NCI-H1694 treated with DMSO at 0.1 percent for 48 hours (cell line): Measurements from ENCODE around the gene DZIP3.

Experiments
- DNase-seq: peaks from one replicate; lab custom pipeline; 2025; lab: John Stamatoyannopoulos, UW

DZIP3 gene, protein sequence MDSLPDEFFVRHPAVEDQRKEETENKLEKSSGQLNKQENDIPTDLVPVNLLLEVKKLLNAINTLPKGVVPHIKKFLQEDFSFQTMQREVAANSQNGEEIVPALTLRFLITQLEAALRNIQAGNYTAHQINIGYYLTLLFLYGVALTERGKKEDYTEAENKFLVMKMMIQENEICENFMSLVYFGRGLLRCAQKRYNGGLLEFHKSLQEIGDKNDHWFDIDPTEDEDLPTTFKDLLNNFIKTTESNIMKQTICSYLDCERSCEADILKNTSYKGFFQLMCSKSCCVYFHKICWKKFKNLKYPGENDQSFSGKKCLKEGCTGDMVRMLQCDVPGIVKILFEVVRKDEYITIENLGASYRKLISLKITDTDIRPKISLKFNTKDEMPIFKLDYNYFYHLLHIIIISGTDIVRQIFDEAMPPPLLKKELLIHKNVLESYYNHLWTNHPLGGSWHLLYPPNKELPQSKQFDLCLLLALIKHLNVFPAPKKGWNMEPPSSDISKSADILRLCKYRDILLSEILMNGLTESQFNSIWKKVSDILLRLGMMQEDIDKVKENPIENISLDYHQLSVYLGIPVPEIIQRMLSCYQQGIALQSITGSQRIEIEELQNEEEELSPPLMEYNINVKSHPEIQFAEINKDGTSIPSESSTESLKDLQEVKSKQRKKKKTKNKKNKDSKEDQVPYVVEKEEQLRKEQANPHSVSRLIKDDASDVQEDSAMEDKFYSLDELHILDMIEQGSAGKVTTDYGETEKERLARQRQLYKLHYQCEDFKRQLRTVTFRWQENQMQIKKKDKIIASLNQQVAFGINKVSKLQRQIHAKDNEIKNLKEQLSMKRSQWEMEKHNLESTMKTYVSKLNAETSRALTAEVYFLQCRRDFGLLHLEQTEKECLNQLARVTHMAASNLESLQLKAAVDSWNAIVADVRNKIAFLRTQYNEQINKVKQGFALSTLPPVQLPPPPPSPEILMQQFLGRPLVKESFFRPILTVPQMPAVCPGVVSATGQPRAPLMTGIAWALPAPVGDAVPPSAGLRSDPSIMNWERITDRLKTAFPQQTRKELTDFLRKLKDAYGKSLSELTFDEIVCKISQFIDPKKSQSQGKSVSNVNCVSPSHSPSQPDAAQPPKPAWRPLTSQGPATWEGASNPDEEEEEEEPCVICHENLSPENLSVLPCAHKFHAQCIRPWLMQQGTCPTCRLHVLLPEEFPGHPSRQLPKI

DNA sequence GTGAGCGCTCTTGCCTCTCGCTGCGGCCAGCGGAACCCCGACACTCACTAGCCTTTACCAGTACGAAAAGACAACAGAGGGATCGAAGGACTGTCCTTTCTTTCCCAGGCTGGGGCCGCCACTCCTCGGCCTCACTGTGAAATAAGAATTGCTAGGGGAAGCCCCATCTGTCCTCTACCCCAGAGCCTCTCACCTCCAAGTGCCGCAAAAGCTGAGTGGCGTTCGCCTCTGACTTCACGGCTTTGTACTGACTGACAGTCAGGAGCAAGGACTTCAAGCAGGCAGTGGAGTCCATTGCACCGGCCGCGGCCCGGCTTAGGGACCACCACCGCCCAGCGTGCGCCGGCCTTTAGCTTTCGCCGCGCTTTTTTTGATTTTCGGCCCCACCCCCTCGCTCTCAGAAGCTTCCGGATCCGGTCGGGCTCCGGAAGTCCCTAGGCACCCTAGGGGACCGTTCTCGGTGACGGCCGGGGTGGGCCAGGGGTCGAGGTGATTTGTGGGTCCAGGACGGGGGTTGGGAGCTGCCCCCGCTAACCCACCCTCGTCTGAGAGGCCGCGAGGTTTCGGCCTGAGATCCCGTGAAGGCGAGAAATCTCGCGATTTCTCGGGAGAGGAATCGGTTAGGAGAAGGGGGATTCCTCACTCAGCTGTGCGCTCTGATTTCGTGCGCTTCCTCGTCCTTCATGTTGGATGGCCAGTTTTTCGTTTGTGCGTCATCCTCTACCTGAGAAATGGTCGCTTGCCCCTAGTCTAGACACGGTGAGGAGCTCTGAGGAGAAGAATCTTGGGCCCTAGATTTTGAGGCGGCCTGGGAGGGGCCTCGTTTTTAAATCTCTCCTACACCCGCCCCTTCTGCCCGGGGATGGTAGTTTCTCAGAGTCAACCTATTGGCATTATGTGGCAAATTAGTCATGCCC is at the start of gene DZIP3, which contains the start of gene CIP2A:
Gene DZIP3 (plus strand): TSS at position 642 of the 917 bp plus-strand sequence. CDS start 15,685 bp downstream, outside the sequence.
Gene CIP2A (minus strand): TSS at position 358 of the 917 bp plus-strand sequence. CDS start 63 bp downstream, at position 295.
- peak; percentile 87 for DNase-seq

DNA sequence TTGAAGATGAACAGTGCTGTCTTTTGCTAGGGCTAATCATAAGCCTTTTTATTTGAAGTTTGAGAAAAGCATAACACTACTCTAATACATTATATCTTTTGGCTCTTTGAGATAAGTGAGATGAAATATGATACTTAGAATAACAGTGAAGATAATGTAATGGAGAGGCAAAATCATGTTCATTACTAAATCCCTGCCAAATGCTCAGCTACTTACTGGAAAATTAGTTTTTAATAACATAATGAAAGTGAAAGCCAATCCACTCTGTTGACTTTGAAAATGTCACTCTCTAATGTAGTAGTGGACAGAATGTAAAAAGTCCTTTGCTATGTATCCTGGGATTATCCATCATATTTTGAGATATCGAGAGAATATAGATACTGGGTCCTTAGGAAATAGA is 43.3 kb upstream of the DZIP3 start:
- DNase-seq: no peak

DNA sequence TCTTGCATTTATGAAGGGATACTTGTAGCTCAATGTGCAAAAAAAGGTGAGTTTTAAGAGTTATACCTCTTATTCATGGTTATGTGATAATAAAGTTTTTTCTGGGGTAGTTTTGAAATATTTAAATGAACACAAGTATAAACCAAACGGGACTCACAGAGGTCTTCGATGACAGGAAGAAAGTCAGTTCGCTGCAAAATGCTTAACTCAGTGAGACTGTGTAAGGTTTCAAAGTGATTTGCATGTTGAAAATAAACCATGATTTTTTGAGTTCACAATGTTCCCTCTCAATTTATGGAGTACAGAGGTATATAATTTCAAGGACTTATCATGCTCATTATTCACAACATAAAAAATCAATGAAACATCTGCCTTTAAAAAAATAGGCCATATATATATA is 42.8 kb upstream of the DZIP3 start:
- no peak for DNase-seq

DNA sequence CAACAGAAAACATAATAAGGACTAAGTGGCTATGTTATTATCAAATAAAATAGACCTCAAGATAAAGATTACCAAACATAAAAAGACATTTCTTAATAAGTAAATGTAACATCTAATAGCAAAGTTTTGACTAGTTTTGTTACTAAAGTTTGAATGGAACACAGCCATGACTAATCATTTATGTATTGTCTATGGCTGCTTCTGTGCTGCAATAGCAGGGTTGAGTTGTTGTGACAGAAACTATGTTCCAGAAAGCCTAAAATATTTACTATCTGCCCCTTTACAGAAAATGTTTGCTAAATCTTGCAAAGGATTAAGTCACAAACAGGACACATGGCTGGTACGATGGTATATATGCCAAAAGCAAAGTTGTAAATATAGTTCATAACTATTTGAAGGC is 41.2 kb upstream of the DZIP3 start:
- DNase-seq: no peak

DNA sequence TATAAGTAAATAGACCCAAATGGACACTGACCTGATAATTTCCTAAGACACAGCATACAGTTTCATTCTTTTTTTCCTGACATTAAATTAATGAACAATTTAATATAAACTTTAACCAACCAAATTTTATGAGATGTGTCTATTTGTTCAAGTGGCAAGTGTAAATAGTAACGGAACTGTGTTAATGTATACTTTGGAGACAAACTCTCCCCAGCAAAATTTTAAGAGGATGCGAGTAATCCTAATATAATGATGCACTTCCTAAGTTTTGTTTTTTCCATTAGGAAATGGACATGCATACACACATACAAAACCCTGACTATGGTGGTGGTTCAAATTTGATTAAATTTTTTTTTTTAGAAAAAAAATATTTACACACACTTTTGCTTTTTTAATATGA is 40.6 kb upstream of the DZIP3 start:
- DNase-seq: no peak

DNA sequence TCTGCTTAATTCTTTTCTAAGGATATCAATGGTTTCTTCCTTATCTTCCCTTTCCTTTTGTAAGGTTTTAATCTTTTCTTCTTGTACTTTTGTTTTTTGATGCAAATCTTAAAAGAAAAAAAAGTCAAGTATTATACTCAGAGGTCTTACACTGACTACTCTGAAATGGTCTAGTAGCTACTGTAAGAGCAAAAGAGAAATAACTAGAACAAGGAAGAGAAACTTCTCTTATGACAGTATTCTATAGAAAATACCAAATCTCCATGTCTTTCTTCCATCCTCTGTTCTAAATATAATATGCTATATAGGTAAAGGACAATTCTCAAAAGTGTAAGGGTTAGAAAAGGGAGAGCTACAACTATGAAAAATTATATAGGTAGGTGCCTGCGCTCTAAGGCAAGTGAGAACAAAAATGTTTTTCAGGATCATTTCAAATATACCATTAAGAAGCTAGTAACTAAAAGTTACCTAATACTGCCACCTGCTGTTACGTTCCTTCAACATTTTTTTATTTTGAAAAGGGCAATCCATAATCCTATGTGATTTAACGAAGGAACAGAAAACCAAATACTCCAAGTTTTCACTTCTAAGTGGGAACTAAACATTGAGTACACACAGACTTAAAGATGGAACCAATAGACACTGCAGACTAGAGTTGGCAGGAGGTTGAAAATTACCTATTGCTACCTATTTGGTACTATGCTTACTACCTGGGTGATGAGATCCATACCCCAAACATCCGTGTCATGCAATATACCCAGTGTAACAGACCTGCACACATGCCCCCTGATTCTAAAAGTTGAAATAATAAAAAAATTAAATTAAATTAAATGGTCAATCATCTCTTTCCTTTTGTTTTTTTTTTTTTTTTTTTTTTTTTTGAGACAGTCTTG is 37.0 kb upstream of the DZIP3 start:
- peak; percentile 53 for DNase-seq

DNA sequence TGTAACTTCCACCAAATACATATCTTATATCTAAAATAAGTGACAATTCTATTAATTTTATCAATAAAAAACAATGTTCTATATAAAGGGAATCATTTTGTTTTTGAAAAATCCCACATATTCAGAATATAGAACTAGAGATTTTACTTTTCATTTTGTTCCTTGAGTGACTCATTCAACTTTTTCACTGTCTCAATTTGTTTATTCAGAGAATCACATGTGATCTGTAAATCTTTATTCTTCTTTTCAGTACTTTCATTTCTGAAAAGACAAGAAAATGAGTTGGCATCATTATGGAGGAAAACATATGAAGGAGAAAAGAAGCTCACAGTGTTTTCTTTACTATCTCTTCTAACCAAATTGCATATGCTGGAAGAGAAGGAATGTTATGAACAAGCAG is 35.3 kb upstream of the DZIP3 start:
- DNase-seq: no peak

DNA sequence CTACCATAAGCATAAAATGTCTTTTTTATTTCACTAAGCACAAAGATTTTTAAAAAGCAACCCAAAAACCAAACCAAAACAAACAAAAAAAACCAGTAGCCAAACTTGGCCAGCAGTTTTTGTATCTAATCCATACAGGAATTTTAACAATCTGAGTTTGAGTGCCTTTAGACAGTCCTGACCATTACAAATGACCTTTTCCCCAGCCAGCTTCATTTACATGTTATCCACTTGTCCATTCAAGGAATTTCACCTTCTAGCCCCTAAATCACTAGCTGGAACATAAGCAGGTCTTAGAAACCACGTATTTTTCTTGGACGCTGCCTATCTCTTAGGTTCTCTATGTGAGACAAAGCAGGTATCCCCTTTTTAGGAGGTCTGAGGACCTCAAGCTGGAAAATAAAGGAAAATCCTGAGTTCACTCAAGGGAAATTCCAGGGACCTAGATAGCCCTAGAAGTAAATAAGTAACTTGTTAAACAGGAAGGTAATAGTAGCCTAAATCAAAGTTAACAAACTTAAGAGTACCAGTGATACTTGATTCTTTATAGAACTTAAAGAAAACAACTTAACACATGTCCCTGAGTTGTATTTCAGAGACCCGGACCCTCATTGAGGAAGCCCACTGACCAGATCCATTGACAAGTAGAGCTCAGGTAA is 34.5 kb upstream of the DZIP3 start:
- DNase-seq: no peak

DNA sequence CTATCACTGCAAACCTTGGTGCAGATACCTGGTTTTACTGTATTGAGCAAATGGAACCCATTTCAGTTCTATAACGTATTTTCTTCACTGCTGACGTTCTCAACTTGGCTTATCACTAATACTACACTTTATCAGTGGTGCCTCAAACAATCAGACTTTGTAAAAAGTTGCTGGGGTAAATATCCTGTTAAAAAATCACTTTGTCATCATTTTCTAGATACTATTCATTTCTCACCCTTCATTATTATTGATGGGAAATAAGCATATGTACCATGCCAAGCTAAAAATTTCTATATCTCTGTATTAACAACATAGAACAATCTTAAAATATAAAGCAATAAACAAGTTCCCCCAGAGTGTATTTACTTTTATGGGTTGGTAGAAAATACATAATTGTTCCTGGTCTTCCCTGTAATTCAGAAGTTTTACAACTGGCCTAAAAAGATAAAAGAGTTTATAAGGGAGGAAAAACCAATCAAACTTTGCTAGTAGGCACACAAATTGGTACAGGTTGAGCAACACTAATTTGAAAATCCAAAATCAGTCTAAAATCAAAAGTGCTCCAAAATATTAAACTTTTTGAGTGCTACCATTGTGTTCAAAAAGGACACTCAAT is 33.4 kb upstream of the DZIP3 start:
- no peak for DNase-seq

DNA sequence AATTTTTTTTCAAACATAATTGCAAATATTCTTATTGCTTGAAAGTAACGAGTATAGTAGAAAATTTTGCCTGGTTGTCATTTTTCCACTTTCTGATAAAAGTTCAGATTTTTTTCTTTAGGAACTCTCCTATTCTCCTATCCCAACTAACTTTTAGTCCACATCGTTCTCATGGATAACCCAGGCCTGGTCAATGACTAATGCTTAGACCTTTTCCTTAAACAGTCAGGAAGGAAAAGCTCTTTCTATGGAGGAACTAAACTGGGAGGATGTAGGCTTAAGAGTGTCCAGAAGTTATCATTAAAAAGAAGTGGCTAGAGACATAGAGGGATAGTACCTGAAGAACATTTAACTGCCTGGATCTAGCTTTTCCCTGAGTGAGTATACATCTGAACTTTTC is 27.0 kb upstream of the DZIP3 start:
- DNase-seq: no peak

DNA sequence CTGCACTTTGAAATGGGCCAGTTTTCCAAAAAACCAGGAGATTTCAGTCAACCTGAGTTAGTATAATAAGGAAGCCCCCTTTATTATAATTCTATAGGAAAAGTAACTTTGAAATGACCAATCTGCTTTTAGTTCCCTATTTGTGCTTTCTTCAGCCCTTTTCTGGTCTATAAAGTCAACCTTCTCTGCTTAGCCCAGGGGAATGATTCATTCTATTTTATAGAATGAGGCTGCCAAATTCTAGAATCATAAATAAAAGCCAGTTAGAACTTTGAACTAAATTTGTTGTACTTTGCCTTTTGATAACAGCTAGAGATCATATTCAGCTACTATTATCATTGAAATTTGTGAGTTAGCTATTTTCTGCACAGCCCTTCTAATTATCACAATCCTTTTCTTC is 25.0 kb upstream of the DZIP3 start:
- no peak for DNase-seq

DNA sequence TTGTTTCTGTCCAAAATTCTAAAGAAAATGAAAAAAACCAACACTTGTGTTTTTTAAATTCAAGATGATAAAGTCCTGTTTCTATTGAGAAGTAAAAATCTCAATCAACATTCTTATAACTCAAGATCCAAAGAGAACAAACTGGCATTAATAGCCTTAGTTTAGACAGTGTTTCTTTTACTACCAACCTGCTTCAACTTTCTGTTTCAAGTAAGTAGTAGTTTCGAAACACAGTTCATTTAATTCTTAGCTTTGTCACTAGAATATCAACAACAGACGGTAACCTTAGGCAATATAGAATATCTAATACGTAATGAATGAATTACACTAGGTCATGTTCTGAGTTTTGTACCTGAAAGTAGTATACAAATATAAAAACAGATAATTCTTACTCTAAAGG is 24.0 kb upstream of the DZIP3 start:
- DNase-seq: no peak

DNA sequence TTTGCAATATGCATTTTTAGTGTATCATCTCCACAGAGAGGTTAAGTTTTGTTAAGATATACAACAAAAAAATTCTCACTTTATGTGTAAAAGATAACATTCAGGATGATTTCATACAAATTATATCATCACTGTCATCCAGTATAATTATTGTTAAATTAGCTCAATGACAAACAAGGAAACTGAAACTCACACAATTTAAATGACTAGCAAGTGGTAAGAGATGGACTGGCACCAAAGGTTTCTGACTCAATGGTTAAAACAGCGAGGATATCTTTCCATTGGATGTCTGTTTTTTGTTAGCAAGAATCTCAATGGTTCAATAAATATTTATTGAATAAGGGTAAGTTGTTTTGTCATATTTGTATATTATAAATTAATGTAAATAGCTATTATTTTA is 22.9 kb upstream of the DZIP3 start:
- DNase-seq: no peak

DNA sequence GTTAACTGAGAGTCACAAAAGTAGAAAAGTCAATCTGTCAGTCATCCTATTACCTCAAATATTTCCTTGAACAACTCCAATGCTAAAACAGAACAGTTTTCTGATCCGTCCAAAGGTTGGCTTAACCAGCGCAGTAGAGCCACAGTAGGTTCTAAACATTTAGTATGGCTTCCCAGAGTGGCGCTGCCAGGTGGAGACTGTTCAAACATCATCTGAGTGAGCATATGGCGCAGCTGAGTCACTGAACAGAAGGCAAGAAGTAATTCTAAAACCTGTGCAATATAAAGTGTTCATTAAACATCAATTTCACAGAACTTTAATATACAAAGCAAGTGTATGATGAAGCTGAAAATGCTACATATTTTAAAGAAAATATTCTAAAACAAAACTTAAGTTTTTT is 20.2 kb upstream of the DZIP3 start:
- DNase-seq: no peak

DNA sequence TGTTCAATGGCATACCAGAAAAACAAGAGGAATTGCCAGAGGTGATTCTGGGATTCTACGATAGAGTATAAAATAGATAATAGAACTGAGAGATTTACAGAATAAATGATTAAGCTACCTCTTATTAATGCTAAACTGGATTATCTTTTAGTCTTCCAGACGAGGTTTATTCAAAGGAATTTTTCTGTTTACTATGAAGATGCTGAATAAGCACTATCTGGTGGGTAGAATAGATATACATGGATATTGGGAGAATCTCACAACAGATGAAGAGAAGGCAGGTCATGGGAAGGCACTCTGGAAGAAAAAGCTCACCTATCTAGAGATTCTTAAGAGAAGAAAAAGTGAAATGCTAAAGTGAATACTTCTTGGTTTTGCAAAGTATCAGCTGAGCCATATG is 11.5 kb upstream of the DZIP3 start:
- no peak for DNase-seq

DNA sequence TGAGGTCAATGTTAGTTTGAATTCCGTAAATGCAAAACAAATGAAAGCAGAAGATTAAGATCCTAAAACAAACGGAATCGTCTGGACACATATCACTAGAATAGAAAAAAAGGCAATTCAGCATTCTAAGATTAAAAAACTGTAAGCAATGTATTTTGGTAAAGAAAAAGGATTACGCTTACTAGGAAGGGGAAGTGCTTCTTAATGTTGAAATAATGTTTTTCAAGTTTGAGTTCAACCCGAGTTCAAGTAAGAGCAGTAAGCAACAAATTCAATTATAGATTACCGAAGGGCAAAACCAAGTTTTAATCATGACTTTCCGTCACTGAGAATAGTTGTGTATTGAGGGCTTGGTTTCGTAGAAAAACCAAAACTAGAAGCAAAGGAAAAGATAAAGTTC is 921 bp upstream of the DZIP3 start:
- DNase-seq: no peak

DNA sequence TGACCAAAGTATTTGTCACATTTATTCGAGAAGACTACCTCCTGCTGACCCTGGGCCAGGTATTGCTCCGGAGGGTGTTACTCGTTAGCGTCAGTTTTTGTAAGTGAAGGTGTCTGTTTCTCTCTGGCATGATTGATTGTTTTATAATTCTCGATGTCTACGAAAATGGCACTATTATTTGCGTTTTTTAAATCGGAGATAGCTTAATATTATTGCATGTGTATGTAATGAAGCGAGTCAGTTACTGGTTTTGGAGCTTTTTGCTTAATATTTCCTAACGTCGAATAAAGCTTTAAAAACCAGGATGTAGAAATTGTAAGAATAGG is 439 bp downstream of the DZIP3 start:
- no peak for DNase-seq

DNA sequence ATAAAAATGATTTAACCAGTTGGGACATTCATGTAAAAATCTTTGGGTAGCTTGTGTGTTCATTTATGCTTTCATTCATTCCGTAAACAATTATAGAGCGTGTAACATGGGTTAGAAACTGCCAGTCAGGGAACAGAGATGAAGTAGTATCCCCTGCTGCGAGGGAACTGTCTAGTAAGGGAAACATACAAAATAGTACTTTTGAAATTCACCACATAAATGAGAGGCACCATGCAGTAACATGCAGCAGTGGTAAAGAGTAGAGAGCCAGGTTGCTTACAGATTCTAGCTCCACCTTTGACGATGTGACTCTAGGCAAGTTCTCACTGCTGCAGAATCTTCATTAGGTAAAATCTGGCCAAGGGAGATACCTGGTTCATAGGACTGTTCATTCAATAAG is 938 bp downstream of the DZIP3 start:
- DNase-seq: peak; percentile 12

DNA sequence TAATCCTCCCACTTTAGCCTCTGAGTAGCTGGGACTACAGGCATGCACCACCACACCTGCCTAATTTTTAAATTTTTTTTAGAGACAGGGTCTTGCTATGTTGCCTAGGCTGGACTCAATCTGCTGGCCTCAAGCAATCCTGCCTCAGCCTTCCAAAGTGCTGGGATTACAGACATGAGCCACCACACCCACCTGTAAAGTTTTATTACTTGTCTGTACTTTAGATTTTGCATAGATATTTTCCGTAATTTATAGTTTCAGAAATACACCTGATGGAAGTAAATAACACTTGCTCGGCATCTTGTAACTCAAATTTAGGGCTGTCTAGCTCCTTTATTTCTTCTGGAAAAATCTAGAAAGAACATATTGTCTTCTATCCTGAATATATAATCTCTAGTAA is 5.8 kb downstream of the DZIP3 start:
- no peak for DNase-seq
